ENCODE data around the gene NFIB. TPM values are rescaled to one million over a fixed set of nuclear protein-coding genes. Genes with fewer than 3 reads are reported as not detected.

Gene NFIB
- total RNA-seq, 1 donor from 2014 or later, result 99.9 TPM

DNA sequence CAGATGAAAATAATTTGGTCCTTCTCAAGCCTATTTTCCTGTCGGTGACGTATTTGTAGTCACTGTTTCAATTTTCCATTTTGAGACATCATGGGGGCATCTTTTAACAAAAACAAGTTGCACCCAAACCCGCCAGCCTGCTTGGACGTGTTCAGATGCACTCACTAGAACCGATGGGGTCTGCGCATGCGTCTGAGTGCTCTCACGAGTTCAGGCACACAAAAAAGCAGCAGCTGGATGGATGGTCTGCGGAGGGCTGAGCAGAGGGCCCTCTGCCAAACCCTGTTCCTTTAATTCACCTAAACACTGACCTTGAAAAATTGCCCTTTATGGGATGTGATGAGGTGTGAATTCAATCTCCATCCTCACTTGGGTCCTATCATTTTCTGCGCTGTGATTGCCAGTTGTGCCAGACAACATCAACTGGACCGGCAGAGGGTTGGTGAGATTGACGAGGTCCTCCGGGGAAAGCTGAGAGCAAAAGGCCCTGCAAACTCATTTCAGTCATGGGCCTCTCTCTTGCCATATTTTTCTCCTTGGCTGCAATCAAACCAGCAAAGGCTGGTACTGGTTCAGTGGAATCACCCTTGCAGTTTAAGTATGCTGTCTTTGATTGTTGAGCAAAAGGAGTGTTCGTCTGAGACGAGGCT, 251.9 kb downstream of the NFIB start:
- Histone ChIP-seq H3K27me3 (no peaks in the 10 kb centered on the region), H3K27ac (no peak overlapping the region), H3K4me1 (no peaks in the 10 kb centered on the region), H3K9me3 (no peaks in the 10 kb centered on the region), H3K4me3 (no peak overlapping the region), H3K36me3 (no peaks in the 10 kb centered on the region)
- TF ChIP-seq, protein P1, sequence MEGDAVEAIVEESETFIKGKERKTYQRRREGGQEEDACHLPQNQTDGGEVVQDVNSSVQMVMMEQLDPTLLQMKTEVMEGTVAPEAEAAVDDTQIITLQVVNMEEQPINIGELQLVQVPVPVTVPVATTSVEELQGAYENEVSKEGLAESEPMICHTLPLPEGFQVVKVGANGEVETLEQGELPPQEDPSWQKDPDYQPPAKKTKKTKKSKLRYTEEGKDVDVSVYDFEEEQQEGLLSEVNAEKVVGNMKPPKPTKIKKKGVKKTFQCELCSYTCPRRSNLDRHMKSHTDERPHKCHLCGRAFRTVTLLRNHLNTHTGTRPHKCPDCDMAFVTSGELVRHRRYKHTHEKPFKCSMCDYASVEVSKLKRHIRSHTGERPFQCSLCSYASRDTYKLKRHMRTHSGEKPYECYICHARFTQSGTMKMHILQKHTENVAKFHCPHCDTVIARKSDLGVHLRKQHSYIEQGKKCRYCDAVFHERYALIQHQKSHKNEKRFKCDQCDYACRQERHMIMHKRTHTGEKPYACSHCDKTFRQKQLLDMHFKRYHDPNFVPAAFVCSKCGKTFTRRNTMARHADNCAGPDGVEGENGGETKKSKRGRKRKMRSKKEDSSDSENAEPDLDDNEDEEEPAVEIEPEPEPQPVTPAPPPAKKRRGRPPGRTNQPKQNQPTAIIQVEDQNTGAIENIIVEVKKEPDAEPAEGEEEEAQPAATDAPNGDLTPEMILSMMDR (IDR thresholded peaks at IDR 0.05), result no peak
- DNase-seq (ENCODE audit: low spot score in 2 of 2), result no peak
- intact Hi-C loops (cut with DNase I), result no loop called here

DNA sequence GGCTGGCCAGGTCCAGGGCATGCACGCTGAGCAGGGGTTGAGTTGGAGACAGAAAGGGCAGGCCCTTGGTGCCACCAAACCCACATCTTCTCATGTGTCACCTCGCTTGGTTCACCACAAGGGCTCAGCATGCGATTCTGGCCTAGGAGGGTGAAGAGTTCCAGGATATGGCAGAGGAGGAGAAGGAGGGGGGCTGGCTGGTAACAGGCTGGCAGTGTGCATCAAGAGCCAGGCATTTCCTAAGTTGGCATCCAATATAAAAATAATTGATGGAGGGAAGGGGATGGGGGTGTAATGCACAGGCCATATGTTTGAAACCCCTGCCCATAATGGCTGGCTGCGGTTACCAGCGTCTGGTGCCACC, 255.6 kb downstream of the NFIB start:
- intact Hi-C loops (cut with DNase I), result no loop called here
- Histone ChIP-seq H3K4me1 (no peaks in the 10 kb centered on the region), H3K27ac (no peak overlapping the region), H3K4me3 (no peak overlapping the region), H3K9me3 (no peaks in the 10 kb centered on the region), H3K27me3 (no peaks in the 10 kb centered on the region), H3K36me3 (no peaks in the 10 kb centered on the region)
- TF ChIP-seq, protein P1 (IDR thresholded peaks at IDR 0.05), result no peak
- no peak for DNase-seq (ENCODE audit: low spot score in 2 of 2)

DNA sequence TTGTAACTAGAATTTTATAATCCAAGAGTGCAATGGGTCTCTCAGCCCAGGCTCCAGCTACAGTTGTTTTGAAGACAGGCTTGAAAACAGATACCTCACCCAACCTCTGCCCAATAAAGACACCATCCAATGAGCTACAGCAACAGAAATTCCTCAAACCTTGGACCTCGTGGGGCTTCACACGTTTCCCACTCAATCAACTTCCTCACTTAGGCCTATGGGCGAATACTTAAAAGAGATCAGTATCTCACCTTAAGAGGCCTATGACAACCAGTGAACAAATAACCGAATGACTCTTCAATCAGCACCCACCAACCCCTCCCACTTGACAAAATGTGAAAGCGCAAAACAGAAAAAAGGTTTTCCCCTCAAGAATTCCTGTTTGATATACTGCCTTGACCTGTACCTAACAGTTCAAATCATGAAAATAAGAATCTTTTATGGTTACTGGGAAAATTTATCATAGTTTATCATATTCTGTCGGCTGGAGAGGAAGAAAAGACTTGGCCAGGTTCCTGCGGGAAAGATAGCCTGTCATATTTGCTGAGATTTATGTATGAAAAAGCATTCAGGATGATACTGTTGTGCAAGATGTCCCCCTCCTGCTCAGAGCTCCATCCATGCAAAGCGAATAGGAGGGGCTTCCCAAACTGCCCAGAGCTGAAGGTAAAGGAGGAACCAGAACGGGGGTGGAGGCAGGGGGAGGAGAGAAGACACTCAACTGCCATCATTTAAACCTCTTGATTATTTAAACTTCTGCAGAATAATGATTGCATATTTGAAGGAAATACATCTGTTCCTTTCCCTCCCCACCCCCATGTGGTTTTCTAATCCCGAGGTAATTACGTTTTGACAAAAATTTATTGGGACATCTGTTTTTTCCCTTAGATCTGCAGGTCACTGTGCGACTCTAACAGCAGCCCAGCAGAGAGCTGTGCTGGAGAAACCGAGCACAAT, 256.3 kb downstream of the NFIB start:
- no peak for DNase-seq (ENCODE audit: low spot score in 2 of 2)
- no peak overlapping the region for H3K27ac ChIP-seq

DNA sequence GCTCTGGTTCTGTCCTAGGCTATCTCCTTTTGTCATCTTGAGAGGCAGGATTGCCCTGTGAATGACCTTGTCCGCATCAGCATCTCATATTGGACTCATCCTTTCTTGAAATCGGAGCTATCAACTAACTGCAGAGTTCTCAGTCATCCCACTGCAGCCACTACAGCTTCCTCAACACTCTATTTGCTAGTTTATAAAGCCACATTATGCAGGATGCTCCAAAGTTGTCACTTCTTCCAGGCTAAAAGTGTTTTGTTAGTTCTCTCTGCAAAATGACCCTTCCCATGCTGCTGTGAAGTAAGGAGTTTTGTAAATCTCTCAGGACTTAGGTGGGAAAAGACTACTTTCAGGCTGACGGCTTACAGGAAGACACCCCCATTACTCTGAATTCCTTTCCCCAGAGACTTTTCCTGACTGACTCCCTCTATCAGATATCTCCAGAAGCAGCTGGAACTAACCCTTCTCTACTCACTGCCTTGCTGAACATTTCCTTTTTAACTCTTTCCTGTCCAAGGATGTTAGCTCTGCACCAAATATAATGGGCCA, 257.6 kb downstream of the NFIB start:
- H3K36me3 ChIP-seq, result no peaks in the 10 kb centered on the region
- no peak for DNase-seq (ENCODE audit: low spot score in 2 of 2)
- H3K4me3 ChIP-seq, result no peak overlapping the region
- no peak overlapping the region for H3K27ac ChIP-seq
- TF ChIP-seq, protein P1 (IDR thresholded peaks at IDR 0.05), result no peak
- H3K4me1 ChIP-seq, result peaks cover 0 to 6% of the 10 kb centered on the region in 2 donors
- no peaks in the 10 kb centered on the region for H3K27me3 ChIP-seq
- H3K9me3 ChIP-seq, result no peaks in the 10 kb centered on the region
- intact Hi-C loops (cut with DNase I), result no loop called here

More for the DNA sequence above, 256.3 kb downstream of the NFIB start:
- intact Hi-C loops (cut with DNase I), result no loop called here
- Histone ChIP-seq H3K27me3 (no peaks in the 10 kb centered on the region), H3K36me3 (no peaks in the 10 kb centered on the region), H3K4me3 (no peak overlapping the region), H3K9me3 (no peaks in the 10 kb centered on the region), H3K4me1 (no peaks in the 10 kb centered on the region)
- TF ChIP-seq, protein P1 (IDR thresholded peaks at IDR 0.05), result no peak

DNA sequence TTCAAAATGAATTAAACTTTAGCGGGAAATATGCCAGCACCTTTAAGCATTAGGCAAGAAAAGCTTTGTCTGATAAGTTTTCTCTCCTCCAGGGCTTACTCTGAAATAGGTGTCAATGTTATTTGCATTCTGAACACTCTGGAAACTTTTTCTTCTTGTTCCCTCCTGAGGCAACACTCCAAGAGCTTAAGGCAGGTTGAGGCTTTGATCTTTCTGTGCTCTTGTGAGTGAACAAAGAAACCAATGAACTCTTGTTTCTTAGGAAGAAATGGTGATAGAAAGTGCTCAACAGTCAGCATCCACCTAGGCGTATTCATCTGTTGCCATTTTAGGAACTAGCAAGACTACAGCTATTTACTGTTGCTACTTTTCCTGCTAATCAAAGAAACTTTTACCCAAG, 259.8 kb downstream of the NFIB start:
- Histone ChIP-seq H3K27ac (no peak overlapping the region), H3K36me3 (no peaks in the 10 kb centered on the region), H3K27me3 (no peaks in the 10 kb centered on the region), H3K4me3 (no peak overlapping the region), H3K4me1 (peaks cover 0 to 6% of the 10 kb centered on the region in 2 donors), H3K9me3 (no peaks in the 10 kb centered on the region)
- no peak for DNase-seq (ENCODE audit: low spot score in 2 of 2)
- TF ChIP-seq, protein P1 (IDR thresholded peaks at IDR 0.05), result no peak
- intact Hi-C loops (cut with DNase I), result no loop called here
